Activated naive CD8-positive, alpha-beta T cell (primary cell): ENCODE data around the gene CHIT1.
"Not testable (repeated sequence)": the region's sequence is repeated elsewhere in the genome, so short reads cannot be mapped to it uniquely, and the experiment has no call there.

ENCODE experiments used
- H3K27ac Mint-ChIP-seq: one replicate; pipeline ENCODE4 v1.8.0; 2021; ENCODE audit warnings: mixed read lengths
- H3K27me3 Mint-ChIP-seq: one replicate; pipeline ENCODE4 v1.8.0; 2021; ENCODE audit warnings: mixed read lengths
- H3K36me3 Mint-ChIP-seq: one replicate; pipeline ENCODE4 v1.8.0; 2021; ENCODE audit warnings: mixed read lengths
- H3K4me1 Mint-ChIP-seq: one replicate; pipeline ENCODE4 v1.8.0; 2021; ENCODE audit warnings: low read depth, mixed read lengths
- H3K4me3 Mint-ChIP-seq: one replicate; pipeline ENCODE4 v1.8.0; 2021; ENCODE audit warnings: mild to moderate bottlenecking, mixed read lengths
- H3K9me3 Mint-ChIP-seq: one replicate; pipeline ENCODE4 v1.8.0; 2021; ENCODE audit warnings: low read depth, mixed read lengths

Gene CHIT1

DNA sequence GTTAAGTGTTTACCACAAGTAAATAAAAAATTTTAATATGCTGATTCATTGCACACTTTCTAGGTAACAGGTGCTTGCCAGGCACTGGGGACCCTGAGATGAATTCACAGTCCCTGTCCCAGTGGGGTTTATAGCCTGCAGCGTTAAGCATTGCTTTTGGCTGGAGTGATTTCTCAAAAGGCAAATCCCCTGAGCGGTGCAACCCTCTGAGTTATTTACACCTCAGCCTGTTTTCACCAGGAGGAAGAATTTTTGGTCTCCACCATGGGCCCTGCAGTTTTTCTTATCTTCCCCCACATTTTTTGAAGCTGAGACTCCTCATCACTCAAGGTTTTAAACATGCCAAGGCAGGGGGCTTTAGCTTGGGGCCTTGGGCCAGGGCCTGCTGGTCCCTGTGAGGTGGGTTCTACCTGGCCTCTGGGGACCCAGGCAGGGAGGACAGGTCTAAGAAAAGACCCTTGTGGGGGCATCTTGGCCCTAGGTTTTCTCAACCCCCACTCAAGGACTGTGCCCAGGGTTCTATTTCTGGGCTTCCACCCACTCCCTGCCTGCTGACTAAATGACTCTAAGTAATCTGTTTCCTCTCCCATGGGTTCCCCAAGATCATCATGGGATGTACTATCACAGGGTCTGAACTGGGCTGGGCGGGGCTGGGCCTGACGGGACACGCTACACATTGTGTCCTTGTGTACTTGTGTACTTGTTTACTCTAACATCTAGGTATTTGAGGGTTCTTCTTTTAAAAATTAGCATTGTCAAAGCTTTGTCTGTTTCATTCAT is 10.2 kb upstream of the CHIT1 start:
- Mint-ChIP-seq H3K4me1 (no peaks in the 10 kb centered on the region), H3K9me3 (peaks cover 13% of the 10 kb centered on the region), H3K4me3 (no peak overlapping the region), H3K36me3 (peaks cover 5% of the 10 kb centered on the region), H3K27ac (no peak overlapping the region), H3K27me3 (peaks cover 18% of the 10 kb centered on the region)

DNA sequence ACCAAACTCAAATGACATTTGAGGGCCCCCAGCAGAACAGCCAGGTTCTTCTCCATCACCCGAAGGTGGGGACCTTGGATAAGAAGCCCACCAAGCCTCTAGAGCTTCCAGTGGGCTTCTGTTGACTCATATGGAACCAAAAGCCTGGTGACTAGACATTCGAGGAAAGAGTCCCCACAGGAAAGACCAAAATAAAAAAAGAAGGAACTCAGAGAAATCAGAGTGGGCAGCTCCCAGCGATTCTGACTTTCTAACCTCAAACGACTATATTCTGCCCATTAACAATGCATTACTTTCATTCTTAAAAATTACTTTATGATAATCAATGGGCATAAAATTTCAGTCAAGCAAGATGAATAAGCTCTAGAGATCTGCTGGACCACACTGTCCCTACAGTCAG is 9.6 kb upstream of the CHIT1 start:
- no peaks in the 10 kb centered on the region for H3K4me1 Mint-ChIP-seq
- H3K36me3 Mint-ChIP-seq: peaks cover 5% of the 10 kb centered on the region
- no peak overlapping the region for H3K4me3 Mint-ChIP-seq
- peaks cover 13% of the 10 kb centered on the region for H3K9me3 Mint-ChIP-seq
- H3K27me3 Mint-ChIP-seq: peaks cover 18% of the 10 kb centered on the region
- no peak overlapping the region for H3K27ac Mint-ChIP-seq

GRCh38 chr1:203238535-203238934 is 9.1 kb upstream of the CHIT1 start:
- H3K36me3 Mint-ChIP-seq: peaks cover 9% of the 10 kb centered on the region
- H3K9me3 Mint-ChIP-seq: peaks cover 19% of the 10 kb centered on the region
- H3K4me3 Mint-ChIP-seq: no peak overlapping the region
- no peaks in the 10 kb centered on the region for H3K4me1 Mint-ChIP-seq
- H3K27ac Mint-ChIP-seq: no peak overlapping the region
- H3K27me3 Mint-ChIP-seq: peaks cover 20% of the 10 kb centered on the region

DNA sequence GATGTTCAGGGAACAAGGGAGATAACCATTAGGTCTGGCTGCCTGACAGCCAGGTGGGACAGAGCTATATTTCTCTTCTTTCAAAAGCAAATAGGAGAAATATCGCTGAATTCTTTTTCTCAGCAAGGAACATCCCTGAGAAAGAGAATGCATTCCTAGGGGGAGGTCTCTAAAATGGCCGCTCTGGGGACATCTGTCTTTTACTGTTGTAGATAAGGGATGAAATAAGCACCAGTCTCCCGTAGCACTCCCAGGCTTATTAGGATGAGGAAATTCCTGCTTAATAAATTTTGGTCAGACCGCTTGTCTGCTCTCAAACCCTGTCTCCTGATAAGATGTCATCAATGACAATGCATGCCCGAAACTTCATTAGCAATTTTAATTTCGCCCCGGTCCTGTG is 5.4 kb upstream of the CHIT1 start:
- not testable (repeated sequence) for H3K36me3 Mint-ChIP-seq, H3K27ac Mint-ChIP-seq, H3K4me1 Mint-ChIP-seq, H3K4me3 Mint-ChIP-seq
- Mint-ChIP-seq H3K27me3 (peaks cover 16% of the 10 kb centered on the region), H3K9me3 (peaks cover 19% of the 10 kb centered on the region)

DNA sequence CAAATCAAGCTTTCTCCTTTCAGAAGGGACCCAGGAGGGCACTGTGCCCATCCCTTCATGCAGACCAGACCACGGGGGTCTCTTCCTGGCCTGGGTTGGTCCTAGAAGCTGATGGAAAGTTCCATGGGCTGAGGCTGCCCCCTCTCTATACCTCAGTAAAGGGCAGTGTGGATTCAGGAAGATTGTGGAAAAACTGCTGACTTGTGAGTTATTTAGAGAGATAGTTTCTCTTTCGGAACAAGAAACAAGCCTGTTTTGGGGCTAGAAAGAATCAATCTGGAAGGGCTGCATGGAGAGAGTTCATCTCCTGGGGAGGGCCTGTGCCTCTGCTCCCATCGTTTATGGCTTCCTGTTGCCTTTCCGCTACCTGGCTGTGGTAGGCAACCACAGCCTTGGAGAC is 803 bp downstream of the CHIT1 start:
- H3K4me1 Mint-ChIP-seq: no peaks in the 10 kb centered on the region
- no peak overlapping the region for H3K4me3 Mint-ChIP-seq
- H3K36me3 Mint-ChIP-seq: peaks cover 2% of the 10 kb centered on the region
- no peak overlapping the region for H3K27ac Mint-ChIP-seq
- peaks cover 8% of the 10 kb centered on the region for H3K27me3 Mint-ChIP-seq
- H3K9me3 Mint-ChIP-seq: peaks cover 1% of the 10 kb centered on the region

DNA sequence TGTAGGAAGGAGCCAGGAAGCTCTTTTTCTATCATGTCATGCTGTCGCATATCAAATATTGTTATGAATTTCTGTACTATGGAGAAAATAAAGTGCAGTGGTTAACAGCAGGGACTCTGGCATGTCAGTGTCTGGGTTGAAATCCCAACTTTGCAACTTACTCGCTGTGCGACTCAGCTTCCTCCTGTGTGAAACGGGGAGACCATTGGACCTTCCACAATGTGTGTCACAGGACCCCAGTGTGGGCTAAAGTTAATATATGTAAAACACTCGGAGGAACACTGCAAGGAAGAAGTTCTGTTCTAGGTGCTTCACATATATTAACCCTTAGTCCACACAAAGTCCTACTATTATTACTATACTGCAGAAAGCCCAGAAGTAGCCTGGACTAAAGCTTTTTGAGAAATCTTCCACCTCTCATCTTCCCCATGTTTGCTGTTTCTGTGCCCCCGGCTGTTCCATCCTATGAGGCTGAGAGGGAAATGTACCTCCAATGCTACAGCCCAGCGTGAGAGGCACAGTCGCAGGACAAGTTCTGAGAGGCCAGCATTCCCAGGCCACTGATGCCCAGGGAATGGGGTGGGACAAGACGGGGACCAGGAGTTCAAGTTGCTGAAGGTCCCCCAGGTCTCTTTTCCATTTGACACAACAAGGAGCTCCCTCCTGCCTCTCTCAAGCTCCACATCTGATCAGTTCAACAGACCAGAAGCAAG is 1.9 kb downstream of the CHIT1 start:
- Mint-ChIP-seq H3K9me3 (no peaks in the 10 kb centered on the region), H3K27me3 (peaks cover 6% of the 10 kb centered on the region), H3K36me3 (no peaks in the 10 kb centered on the region), H3K27ac (no peak overlapping the region), H3K4me3 (no peak overlapping the region), H3K4me1 (no peaks in the 10 kb centered on the region)

- Mint-ChIP-seq H3K27ac (no peak overlapping the region), H3K9me3 (no peaks in the 10 kb centered on the region), H3K36me3 (no peaks in the 10 kb centered on the region), H3K27me3 (no peaks in the 10 kb centered on the region), H3K4me1 (no peaks in the 10 kb centered on the region), H3K4me3 (no peak overlapping the region)
These were observed 4.4 kb downstream of the CHIT1 start for GRCh38 chr1:203225071-203225470.

DNA sequence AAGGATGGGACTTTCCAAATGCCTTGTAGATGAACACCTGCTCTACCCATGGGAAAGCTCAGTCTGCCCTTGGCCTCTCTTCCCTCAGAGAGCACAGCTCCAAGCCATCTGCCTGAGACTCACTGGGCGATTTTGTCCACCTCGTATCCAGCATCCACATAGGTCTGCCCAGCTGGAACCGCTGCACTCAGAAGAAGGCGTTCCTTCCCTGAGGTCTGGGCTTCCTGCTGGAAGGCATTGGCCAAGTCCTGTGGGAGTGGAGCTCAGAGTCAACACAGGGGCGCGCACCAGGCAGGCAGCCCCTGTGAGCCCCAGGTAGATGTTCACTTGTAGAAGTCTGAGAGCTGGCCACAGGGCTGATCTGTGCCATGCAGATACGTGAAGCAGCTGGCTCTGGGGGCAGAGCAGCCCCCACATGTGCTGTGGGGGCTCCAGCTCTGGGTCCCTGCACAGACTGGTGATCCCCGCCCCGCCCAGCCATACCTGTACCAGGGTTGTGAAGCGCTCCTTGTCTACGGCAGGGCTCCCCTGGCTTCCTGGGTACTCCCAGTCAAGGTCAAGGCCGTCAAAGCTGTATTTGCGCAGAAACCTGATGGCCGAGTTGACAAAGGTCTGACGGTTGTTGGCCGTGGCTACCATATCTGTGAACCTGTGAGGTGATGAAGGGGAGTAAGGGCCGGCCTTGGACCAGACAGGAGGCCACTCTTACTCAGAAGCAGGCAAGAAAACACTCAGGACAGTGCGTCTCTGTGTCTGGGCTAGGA is 6.3 kb downstream of the CHIT1 start:
- H3K27me3 Mint-ChIP-seq: no peaks in the 10 kb centered on the region
- no peak overlapping the region for H3K27ac Mint-ChIP-seq
- no peaks in the 10 kb centered on the region for H3K36me3 Mint-ChIP-seq
- H3K9me3 Mint-ChIP-seq: no peaks in the 10 kb centered on the region
- H3K4me1 Mint-ChIP-seq: no peaks in the 10 kb centered on the region
- H3K4me3 Mint-ChIP-seq: no peak overlapping the region

GRCh38 chr1:203219934-203220333 is 9.5 kb downstream of the CHIT1 start:
- no peaks in the 10 kb centered on the region for H3K36me3 Mint-ChIP-seq
- H3K4me3 Mint-ChIP-seq: no peak overlapping the region
- no peak overlapping the region for H3K27ac Mint-ChIP-seq
- peaks cover 2% of the 10 kb centered on the region for H3K4me1 Mint-ChIP-seq
- H3K27me3 Mint-ChIP-seq: peaks cover 2% of the 10 kb centered on the region
- H3K9me3 Mint-ChIP-seq: no peaks in the 10 kb centered on the region

DNA sequence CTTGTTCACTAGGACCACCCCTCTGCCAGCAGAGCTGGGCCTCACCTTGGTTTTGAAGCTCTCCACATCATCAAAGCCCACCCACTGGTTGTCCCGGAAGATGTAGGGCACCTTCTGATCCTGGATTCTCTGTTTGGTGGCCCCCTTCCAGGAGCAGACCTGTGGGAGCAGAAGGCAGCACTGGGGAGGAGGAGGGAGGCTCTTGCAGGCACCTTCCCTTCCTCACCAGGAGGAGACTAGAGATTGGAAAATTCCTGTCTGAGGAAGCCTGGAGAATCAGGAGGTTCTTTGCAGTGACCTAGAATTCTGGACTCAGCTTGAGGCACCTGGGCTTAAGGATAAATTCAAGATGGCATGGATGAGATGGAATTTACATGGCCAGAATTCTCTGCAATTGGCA is 10.3 kb downstream of the CHIT1 start:
- peaks cover 2% of the 10 kb centered on the region for H3K4me1 Mint-ChIP-seq
- H3K27me3 Mint-ChIP-seq: peaks cover 2% of the 10 kb centered on the region
- H3K9me3 Mint-ChIP-seq: no peaks in the 10 kb centered on the region
- no peaks in the 10 kb centered on the region for H3K36me3 Mint-ChIP-seq
- H3K4me3 Mint-ChIP-seq: no peak overlapping the region
- H3K27ac Mint-ChIP-seq: no peak overlapping the region

DNA sequence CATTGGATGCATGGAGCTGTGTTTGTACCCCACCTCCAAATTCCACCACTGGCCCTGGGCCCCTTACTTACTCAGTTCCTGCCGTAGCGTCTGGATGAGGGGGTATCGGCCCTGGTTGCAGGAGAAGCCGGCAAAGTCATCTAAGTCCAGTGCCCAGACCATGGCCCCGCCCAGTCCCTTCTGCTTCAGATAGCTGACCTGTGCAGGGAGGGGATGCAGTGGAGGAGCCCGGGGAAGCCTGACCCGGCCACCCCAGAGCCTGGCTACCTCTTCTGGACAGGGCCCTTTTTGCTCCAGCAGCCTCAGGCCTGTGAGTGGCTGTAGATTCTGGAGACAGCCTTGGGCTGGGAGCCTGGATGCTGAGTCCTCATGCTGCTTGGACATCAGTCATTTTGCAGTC is 11.8 kb downstream of the CHIT1 start:
- Mint-ChIP-seq H3K27ac (no peak overlapping the region), H3K27me3 (peaks cover 2% of the 10 kb centered on the region), H3K4me3 (no peak overlapping the region), H3K9me3 (no peaks in the 10 kb centered on the region), H3K4me1 (peaks cover 2% of the 10 kb centered on the region), H3K36me3 (no peaks in the 10 kb centered on the region)

DNA sequence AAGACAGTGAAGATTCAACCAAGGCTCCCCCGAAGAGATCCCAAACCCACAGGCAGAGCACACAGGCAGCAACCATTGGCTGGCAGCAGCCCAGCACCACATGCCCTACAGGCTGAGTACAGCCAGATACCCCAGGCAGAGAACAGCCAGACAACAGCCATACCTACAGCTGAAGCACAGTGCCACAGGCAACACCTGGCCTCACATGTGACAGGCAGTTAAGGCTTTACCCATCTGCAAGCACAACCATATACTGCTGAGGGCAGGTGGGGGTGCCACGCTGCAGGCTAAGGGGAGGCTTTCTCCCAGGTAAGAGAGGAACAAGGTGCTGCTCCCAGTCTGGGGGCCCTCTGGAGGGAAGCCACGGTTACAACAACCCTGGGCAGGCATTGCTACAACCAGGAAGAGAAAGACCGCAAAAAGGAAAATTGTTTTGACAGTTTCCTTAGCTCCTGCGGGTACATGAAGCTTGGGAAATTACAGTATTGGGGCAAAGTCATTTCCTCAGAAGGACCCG is 12.3 kb downstream of the CHIT1 start:
- Mint-ChIP-seq H3K9me3 (no peaks in the 10 kb centered on the region), H3K36me3 (no peaks in the 10 kb centered on the region), H3K4me1 (peaks cover 2% of the 10 kb centered on the region), H3K27ac (no peak overlapping the region), H3K27me3 (peaks cover 2% of the 10 kb centered on the region), H3K4me3 (no peak overlapping the region)

GRCh38 chr1:203216274-203217138 is 13.0 kb downstream of the CHIT1 start:
- H3K4me3 Mint-ChIP-seq: no peak overlapping the region
- H3K36me3 Mint-ChIP-seq: no peaks in the 10 kb centered on the region
- no peak overlapping the region for H3K27ac Mint-ChIP-seq
- H3K4me1 Mint-ChIP-seq: peaks cover 2% of the 10 kb centered on the region
- H3K9me3 Mint-ChIP-seq: no peaks in the 10 kb centered on the region
- H3K27me3 Mint-ChIP-seq: peaks cover 2% of the 10 kb centered on the region

GRCh38 chr1:203215573-203215972 is 13.9 kb downstream of the CHIT1 start:
- Mint-ChIP-seq H3K4me3 (no peak overlapping the region), H3K27ac (no peak overlapping the region), H3K4me1 (peaks cover 2% of the 10 kb centered on the region), H3K27me3 (peaks cover 2% of the 10 kb centered on the region), H3K9me3 (no peaks in the 10 kb centered on the region), H3K36me3 (no peaks in the 10 kb centered on the region)
